HepG2 (cell line): ENCODE results near the gene STEAP2. TPM values are rescaled to one million over a fixed set of nuclear protein-coding genes. Genes with fewer than 3 reads are reported as not detected.

Experiments used
- BHLHE40 ChIP-seq: IDR thresholded peaks from 2 replicates; pipeline ENCODE4 v1.6.1; 2011; ENCODE audit warnings: low read length, improper control_type of control experiment
- ELF3 ChIP-seq: IDR thresholded peaks from 2 replicates; pipeline ENCODE4 v1.6.1; 2016; ENCODE audit warnings: missing genetic modification reagents, missing compliant biosample characterization
- KDM1A ChIP-seq: IDR thresholded peaks from 2 replicates; pipeline ENCODE4 v1.6.1; 2016; ENCODE audit warnings: missing compliant biosample characterization
- LRRFIP1 ChIP-seq: sonication (generic); formaldehyde crosslinking; conservative IDR thresholded peaks from 2 replicates; pipeline ENCODE4 v1.4.0; 2020; ENCODE audit warnings: missing genetic modification reagents
- MAFF ChIP-seq: IDR thresholded peaks from 2 replicates; pipeline ENCODE4 v1.6.1; 2011; ENCODE audit warnings: low read depth, low read length, improper control_type of control experiment
- TBX3 ChIP-seq: fragments of 450-650 bp; IDR thresholded peaks from 2 replicates; pipeline ENCODE4 v1.6.1; 2017; ENCODE audit warnings: antibody characterized with exemption, mild to moderate bottlenecking, inconsistent platforms, borderline replicate concordance
- TERF1 ChIP-seq: sonication (generic); formaldehyde crosslinking; IDR thresholded peaks from 2 replicates; pipeline ENCODE4 v1.8.0; 2022; ENCODE audit warnings: mild to moderate bottlenecking, missing genetic modification reagents, moderate library complexity
- ZFP82 ChIP-seq: sonication (generic); formaldehyde crosslinking; IDR thresholded peaks from 2 replicates; pipeline ENCODE4 v1.5.1; 2020; ENCODE audit warnings: mild to moderate bottlenecking, missing genetic modification reagents, borderline replicate concordance
- ZNF547 ChIP-seq: sonication (generic); formaldehyde crosslinking; IDR thresholded peaks from 2 replicates; pipeline ENCODE4 v1.5.1; 2020; ENCODE audit warnings: mild to moderate bottlenecking, missing genetic modification reagents
- ZSCAN20 ChIP-seq: sonication (generic); formaldehyde crosslinking; IDR thresholded peaks from 2 replicates; pipeline ENCODE4 v1.4.0; 2020; ENCODE audit warnings: missing genetic modification reagents, mild to moderate bottlenecking, borderline replicate concordance
- polyA plus RNA-seq, 8 experiments: library from polyadenylated mRNA; depleted of rRNA in 3 of 8; stranded (reverse) in 7 of 8; unstranded in 1 of 8; fragments of >200 nt; fragmentation: Illumina TruSeq in 4 of 8; extraction: Trizol in 4 of 8; gene quantifications; 2 replicates each; pipeline versions ENCODE4 v1.2.1 to v1.2.3, GENCODE V29; 2011 to 2016; ENCODE audit warnings: low read depth in 4 of 8, missing spikeins in 1 of 8, mixed read lengths in 1 of 8; ENCODE audit not compliant: insufficient read depth in 1 of 8
- total RNA-seq, 5 experiments: library from RNA; depleted of rRNA; stranded (reverse); fragments of >200 nt; fragmentation: Illumina TruSeq; extraction: Trizol; gene quantifications; 2 replicates each; pipeline ENCODE4 v1.2.3, GENCODE V29; 2016; ENCODE audit warnings: low read depth in 1 of 5
- TF ChIP-seq, protein P1 (sequence below): sonication (generic); formaldehyde crosslinking; IDR thresholded peaks from 2 replicates; pipeline ENCODE4 v1.4.0; 2020; ENCODE audit warnings: mild to moderate bottlenecking, missing genetic modification reagents
- TF ChIP-seq, protein P2 (sequence below): sonication (generic); formaldehyde crosslinking; IDR thresholded peaks from 2 replicates; pipeline ENCODE4 v1.4.0; 2020; ENCODE audit warnings: mild to moderate bottlenecking, missing genetic modification reagents
- TF ChIP-seq, protein P3 (sequence below): sonication (generic); formaldehyde crosslinking; IDR thresholded peaks from 2 replicates; pipeline ENCODE4 v1.8.1; 2023; ENCODE audit warnings: mild to moderate bottlenecking, missing genetic modification reagents
- TF ChIP-seq, protein P4 (sequence below): IDR thresholded peaks from 2 replicates; pipeline ENCODE4 v1.4.0; 2020; ENCODE audit warnings: mild to moderate bottlenecking, missing genetic modification reagents
- TF ChIP-seq, protein P5 (sequence below): sonication (generic); formaldehyde crosslinking; IDR thresholded peaks from 2 replicates; pipeline ENCODE4 v1.5.0; 2020; ENCODE audit warnings: mild to moderate bottlenecking, missing genetic modification reagents

The STEAP2 gene
- total and polyA plus RNA-seq, 2 of the 13 experiments (the other 11 are each of a cell fraction or from before 2014, with no cell fraction given): 4.3 to 4.4 TPM

DNA sequence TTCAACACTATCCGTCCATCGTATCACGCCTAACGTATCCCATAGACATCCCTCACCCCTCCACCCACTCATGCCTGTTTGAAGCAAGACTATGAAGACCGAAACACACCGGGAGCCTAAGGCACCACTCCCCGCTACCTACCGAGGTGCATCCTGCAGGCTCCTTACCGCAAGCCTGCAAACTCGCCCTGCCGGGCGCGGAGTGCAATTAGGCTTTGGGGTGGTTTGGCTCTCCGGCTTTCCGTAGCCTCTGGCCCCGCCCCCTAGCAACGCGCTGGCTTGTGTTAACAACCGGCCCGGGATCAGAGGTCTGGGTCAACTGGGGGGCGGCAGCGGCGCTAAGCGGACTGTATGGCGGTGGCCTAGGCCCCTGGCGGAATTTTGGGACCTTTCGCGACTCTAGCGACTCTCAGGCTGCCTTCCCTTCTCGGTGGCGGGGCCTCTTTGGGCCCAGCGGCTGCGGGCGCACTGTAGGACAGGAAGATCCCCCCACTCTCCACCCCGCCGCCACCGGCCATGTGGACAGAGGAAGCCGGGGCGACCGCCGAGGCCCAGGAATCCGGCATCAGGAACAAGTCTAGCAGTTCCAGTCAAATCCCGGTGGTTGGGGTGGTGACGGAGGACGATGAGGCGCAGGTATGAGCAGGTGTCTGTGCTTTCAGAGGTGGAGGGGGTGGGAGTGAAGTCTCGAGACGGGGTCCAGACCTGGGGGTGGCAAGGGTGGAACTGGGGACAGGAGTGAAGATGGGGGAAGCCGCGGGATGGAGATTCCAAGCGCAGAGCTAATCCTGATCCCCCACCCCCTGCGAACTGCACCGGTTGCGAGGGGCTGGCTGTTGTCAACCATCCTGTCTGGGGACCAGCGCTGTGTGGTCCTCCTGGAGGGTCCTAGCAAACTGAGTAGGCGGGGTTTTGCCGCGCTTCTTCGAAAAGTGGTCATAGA lies 33.6 kb downstream of the STEAP2 start, which contains the start of gene CFAP69 (continued):
- TF ChIP-seq ELF3 (CRISPR knock-in tag) (no peak), TERF1 (CRISPR knock-in tag) (no peak), MAFF (no peak), ZSCAN20 (CRISPR knock-in tag) (no peak), TBX3 (0 out of 2 replicates have a peak, but pooled peaks have one; percentile 32), LRRFIP1 (CRISPR knock-in tag) (no peak), BHLHE40 (no peak), KDM1A (CRISPR knock-in tag) (no peak), ZNF547 (CRISPR knock-in tag) (no peak), ZFP82 (0 out of 2 replicates have a peak, but pooled peaks have one; percentile 42)
- TF ChIP-seq, protein P1, sequence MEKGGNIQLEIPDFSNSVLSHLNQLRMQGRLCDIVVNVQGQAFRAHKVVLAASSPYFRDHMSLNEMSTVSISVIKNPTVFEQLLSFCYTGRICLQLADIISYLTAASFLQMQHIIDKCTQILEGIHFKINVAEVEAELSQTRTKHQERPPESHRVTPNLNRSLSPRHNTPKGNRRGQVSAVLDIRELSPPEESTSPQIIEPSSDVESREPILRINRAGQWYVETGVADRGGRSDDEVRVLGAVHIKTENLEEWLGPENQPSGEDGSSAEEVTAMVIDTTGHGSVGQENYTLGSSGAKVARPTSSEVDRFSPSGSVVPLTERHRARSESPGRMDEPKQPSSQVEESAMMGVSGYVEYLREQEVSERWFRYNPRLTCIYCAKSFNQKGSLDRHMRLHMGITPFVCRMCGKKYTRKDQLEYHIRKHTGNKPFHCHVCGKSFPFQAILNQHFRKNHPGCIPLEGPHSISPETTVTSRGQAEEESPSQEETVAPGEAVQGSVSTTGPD (CRISPR knock-in tag): 0 out of 2 replicates have a peak, but pooled peaks have one; percentile 60
- TF ChIP-seq, protein P2, sequence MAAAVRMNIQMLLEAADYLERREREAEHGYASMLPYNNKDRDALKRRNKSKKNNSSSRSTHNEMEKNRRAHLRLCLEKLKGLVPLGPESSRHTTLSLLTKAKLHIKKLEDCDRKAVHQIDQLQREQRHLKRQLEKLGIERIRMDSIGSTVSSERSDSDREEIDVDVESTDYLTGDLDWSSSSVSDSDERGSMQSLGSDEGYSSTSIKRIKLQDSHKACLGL (CRISPR knock-in tag): peak; percentile 93; the same call in 1 of the 2 replicates
- TF ChIP-seq, protein P3, sequence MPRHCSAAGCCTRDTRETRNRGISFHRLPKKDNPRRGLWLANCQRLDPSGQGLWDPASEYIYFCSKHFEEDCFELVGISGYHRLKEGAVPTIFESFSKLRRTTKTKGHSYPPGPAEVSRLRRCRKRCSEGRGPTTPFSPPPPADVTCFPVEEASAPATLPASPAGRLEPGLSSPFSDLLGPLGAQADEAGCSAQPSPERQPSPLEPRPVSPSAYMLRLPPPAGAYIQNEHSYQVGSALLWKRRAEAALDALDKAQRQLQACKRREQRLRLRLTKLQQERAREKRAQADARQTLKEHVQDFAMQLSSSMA: 0 out of 2 replicates have a peak, but pooled peaks have one; percentile 72
- TF ChIP-seq, protein P4, sequence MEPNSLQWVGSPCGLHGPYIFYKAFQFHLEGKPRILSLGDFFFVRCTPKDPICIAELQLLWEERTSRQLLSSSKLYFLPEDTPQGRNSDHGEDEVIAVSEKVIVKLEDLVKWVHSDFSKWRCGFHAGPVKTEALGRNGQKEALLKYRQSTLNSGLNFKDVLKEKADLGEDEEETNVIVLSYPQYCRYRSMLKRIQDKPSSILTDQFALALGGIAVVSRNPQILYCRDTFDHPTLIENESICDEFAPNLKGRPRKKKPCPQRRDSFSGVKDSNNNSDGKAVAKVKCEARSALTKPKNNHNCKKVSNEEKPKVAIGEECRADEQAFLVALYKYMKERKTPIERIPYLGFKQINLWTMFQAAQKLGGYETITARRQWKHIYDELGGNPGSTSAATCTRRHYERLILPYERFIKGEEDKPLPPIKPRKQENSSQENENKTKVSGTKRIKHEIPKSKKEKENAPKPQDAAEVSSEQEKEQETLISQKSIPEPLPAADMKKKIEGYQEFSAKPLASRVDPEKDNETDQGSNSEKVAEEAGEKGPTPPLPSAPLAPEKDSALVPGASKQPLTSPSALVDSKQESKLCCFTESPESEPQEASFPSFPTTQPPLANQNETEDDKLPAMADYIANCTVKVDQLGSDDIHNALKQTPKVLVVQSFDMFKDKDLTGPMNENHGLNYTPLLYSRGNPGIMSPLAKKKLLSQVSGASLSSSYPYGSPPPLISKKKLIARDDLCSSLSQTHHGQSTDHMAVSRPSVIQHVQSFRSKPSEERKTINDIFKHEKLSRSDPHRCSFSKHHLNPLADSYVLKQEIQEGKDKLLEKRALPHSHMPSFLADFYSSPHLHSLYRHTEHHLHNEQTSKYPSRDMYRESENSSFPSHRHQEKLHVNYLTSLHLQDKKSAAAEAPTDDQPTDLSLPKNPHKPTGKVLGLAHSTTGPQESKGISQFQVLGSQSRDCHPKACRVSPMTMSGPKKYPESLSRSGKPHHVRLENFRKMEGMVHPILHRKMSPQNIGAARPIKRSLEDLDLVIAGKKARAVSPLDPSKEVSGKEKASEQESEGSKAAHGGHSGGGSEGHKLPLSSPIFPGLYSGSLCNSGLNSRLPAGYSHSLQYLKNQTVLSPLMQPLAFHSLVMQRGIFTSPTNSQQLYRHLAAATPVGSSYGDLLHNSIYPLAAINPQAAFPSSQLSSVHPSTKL: peak; percentile 58
- TF ChIP-seq, protein P5, sequence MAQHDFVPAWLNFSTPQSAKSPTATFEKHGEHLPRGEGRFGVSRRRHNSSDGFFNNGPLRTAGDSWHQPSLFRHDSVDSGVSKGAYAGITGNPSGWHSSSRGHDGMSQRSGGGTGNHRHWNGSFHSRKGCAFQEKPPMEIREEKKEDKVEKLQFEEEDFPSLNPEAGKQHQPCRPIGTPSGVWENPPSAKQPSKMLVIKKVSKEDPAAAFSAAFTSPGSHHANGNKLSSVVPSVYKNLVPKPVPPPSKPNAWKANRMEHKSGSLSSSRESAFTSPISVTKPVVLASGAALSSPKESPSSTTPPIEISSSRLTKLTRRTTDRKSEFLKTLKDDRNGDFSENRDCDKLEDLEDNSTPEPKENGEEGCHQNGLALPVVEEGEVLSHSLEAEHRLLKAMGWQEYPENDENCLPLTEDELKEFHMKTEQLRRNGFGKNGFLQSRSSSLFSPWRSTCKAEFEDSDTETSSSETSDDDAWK: no peak
